ENCODE measurements around the gene SUMO2. TPM values are rescaled to one million over a fixed set of nuclear protein-coding genes. Genes with fewer than 3 reads are reported as not detected.

The SUMO2 gene
- total RNA-seq, 1 donor from 2014 or later, result 351 TPM

- no peaks in the 10 kb centered on the region for H3K9me3 ChIP-seq
- H3K36me3 ChIP-seq, result no peaks in the 10 kb centered on the region
- peaks cover 22% of the 10 kb centered on the region for H3K4me1 ChIP-seq
- intact Hi-C loops (cut with DNase I), result no loop called here
- peak overlapping the region; percentile 86 for H3K4me3 ChIP-seq
- H3K27ac ChIP-seq, result peak overlapping the region; percentile 90
- ATAC-seq, result no peak
- no peaks in the 10 kb centered on the region for H3K27me3 ChIP-seq (ENCODE audit: low read depth)
- DNase-seq, result no peak
- TF ChIP-seq CTCF (IDR thresholded peaks at IDR 0.05), result no peak
Observed at GRCh38 chr17:75155191-75155601, 27.6 kb downstream of the SUMO2 start.

- DNase-seq (peak; percentile 99), ATAC-seq (peak; percentile 100)
- Histone ChIP-seq H3K4me3 (peak within 1 kb of the TSS; percentile 86), H3K27ac (peak within 1 kb of the TSS; percentile 90), H3K4me1 (peaks cover 22% of the 10 kb centered on the region), H3K9me3 (no peaks in the 10 kb centered on the region), H3K36me3 (no peaks in the 10 kb centered on the region), H3K27me3 (ENCODE audit: low read depth) (no peaks in the 10 kb centered on the region)
- intact Hi-C loops (cut with DNase I), result no loop called here
- no peak for TF ChIP-seq CTCF (IDR thresholded peaks at IDR 0.05)
Observed at GRCh38 chr17:75154195-75155106, 28.3 kb downstream of the SUMO2 start, which contains the start of gene JPT1. JPT1 (minus strand) TSS chr17:75154512; CDS start chr17:75154397, 115 bp downstream.

GRCh38 chr17:75153780-75154194 is 29.0 kb downstream of the SUMO2 start:
- peak; percentile 2 to 3 for ATAC-seq
- H3K4me3 ChIP-seq, result peak overlapping the region; percentile 86
- no peaks in the 10 kb centered on the region for H3K9me3 ChIP-seq
- H3K4me1 ChIP-seq, result peaks cover 22% of the 10 kb centered on the region
- no peak for TF ChIP-seq CTCF (IDR thresholded peaks at IDR 0.05)
- intact Hi-C loops (cut with DNase I), result no loop called here
- H3K36me3 ChIP-seq, result no peaks in the 10 kb centered on the region
- H3K27me3 ChIP-seq (ENCODE audit: low read depth), result no peaks in the 10 kb centered on the region
- H3K27ac ChIP-seq, result peak overlapping the region; percentile 90
- peak; percentile 54 for DNase-seq

- Histone ChIP-seq H3K36me3 (peaks cover 2% of the 10 kb centered on the region), H3K27me3 (ENCODE audit: low read depth) (no peaks in the 10 kb centered on the region), H3K4me1 (peaks cover 22% of the 10 kb centered on the region), H3K4me3 (peak overlapping the region; percentile 86), H3K27ac (peak overlapping the region; percentile 90), H3K9me3 (no peaks in the 10 kb centered on the region)
- intact Hi-C loops (cut with DNase I), result no loop called here
- no peak for TF ChIP-seq CTCF (IDR thresholded peaks at IDR 0.05)
- ATAC-seq (peak in 1 of 2 donors; percentile 26), DNase-seq (no peak)
Observed at GRCh38 chr17:75152922-75153779, 29.6 kb downstream of the SUMO2 start.

GRCh38 chr17:75152523-75152921 is 30.2 kb downstream of the SUMO2 start:
- ATAC-seq, result no peak
- Histone ChIP-seq H3K27me3 (ENCODE audit: low read depth) (no peaks in the 10 kb centered on the region), H3K27ac (no peak overlapping the region), H3K36me3 (peaks cover 6% of the 10 kb centered on the region), H3K4me3 (peak overlapping the region; percentile 86), H3K4me1 (peaks cover 22% of the 10 kb centered on the region), H3K9me3 (no peaks in the 10 kb centered on the region)
- intact Hi-C loops (cut with DNase I), result no loop called here
- no peak for DNase-seq
- TF ChIP-seq CTCF (IDR thresholded peaks at IDR 0.05), result no peak
